D341Med (cell line): ENCODE results near the gene CCL23.
"Not testable (repeated sequence)": the region's sequence is repeated elsewhere in the genome, so short reads cannot be mapped to it uniquely, and the experiment has no call there.

Source experiments
- DNase-seq: peaks from one replicate; pipeline ENCODE4 v3.0.0; 2012; ENCODE audit warnings: low spot score

Gene CCL23

DNA sequence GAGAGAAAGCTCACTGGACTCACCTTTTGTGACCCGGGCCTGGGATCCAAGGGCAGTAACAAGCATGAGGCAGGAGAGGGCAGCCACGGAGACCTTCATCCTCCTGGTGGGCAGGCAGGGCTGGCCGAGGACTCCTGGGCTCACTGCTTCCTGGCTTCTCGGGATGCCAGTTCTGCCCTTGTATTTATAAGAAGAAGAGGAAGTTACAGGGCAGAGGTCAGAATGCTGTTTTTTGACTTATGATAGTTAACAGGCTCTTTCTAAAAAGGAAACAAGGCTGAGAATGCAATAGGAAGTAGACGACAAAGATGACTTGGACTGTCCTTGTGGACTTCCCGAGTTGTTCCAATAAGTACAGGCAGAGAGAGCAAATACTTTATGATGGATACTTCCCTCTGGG, at the start of gene CCL23:
Gene CCL23, minus strand, starts transcription at position 174 of the 400 bp plus-strand sequence. Its CDS starts 75 bp downstream, at position 99.
- DNase-seq = no peak

- DNase-seq = no peak
Measured at GRCh38 chr17:36066365-36066985, 48.7 kb upstream of the CCL23 start.

- DNase-seq = no peak
Measured at GRCh38 chr17:36063786-36064541, 46.2 kb upstream of the CCL23 start, which contains the start of gene CCL18. TSS of gene CCL18 (plus strand) at chr17:36064272. CDS start at chr17:36064343, 71 bp downstream.

DNA sequence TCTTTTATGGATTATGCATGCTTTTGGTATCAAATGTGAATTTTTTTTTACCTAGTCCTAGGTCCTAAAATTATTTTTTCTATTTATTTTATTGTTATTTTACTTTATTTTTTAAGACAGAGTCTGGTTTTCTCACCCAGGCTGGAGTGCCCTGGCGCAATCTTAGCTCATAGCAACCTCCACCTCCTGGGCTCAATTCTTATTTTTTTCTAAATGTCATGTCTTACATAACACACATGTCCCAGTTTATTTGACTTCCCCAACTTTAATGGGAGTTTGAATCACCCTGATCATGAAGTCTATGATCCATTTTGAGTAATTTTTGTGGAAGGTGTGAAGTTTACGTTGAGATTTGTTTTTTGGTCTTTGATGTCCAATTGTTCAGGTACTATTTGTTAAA, 43.0 kb upstream of the CCL23 start:
- no peak for DNase-seq

- DNase-seq = no peak
Measured at GRCh38 chr17:36059406-36059805, 41.6 kb upstream of the CCL23 start.

GRCh38 chr17:36057911-36058310, 40.1 kb upstream of the CCL23 start:
- no peak for DNase-seq

DNA sequence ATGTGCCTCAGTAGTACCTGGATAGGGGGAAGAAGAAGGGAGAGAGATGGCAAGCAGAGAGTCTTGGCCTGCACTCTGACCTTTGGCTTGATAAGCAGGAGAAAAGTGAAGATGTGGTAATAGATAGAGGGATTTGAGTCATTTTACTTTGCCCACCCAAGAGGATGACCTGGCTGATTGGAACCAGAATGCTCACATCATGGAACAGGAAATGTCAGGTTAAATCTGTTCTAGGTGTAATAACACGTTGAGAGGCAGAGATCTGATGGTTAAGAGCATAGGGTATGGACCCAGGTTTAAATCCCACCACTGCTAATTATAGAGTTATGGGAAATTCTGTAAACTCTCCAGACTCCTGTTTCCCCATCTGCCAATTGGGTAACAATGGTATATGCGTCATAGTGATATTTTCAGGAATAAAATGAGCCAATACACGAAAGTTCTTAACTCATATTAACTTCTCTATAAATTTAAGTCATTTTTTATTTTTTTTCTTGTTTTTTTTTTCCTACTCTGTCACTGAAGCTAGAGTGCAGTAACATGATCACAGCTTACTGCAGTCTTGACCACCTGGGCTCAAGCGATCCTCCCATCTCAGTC, 38.2 kb upstream of the CCL23 start:
- DNase-seq = no peak

DNA sequence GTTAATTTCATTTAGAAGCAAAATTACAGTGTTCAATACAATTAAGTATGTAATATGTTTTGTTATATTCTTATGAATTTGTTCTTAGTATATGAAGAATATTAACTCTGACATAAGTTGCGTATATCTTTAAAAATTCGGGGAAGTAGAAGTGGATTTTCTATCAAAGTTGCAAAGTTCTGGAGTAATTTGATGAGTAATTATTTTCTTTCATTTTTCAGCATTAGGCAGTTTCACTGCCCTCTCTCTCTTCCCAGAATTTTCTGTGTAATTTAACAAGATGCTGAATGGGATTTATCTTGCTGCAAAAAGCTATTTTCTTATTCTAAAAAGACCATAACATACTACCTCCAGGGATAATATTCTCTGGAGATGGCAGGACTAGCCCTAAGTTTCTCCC, 37.4 kb upstream of the CCL23 start:
- DNase-seq = no peak

GRCh38 chr17:36049643-36050042, 31.9 kb upstream of the CCL23 start:
- no peak for DNase-seq

- no peak for DNase-seq
Measured at GRCh38 chr17:36048066-36048465, 30.3 kb upstream of the CCL23 start.

GRCh38 chr17:36036235-36036634, 18.5 kb upstream of the CCL23 start:
- no peak for DNase-seq

DNA sequence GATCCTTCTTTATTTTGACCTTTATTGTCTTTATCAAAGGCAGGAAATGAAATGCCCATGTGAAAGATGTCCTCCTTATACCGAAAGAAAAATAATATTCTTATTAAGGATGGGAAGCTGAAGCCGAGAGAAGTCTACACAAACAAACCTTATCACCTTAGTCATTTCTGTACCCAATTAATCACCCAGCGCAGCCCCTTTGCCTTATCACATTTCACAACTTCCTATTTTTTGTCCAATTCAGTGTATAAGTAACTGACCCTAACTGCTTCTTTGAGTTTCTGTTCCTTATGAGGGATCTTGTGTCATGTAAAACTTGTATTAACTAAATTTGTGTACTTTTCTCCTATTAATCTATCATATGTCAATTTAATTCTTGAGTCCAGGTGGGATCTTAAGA, 16.4 kb upstream of the CCL23 start:
- DNase-seq = no peak

DNA sequence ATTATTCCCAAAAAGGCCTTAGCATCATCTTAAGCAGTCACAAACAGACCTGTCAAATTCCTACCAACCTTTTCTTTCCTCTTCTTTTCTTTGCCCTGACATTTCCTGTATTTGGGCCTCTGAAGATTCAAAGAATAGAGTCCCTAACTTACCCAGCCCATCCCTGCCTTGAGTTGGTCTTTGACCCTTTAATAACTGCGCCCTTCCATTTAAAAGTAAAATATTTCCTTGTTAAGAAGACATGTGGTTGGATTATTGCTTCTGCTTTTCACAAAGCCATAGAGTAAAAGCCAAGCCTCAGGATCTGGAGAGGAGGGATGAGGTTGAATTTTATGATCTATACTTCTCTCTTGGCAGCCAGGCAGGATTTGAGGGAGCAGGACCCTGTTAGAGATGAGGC, 13.2 kb upstream of the CCL23 start:
- DNase-seq = no peak

GRCh38 chr17:36027761-36028160, 10.0 kb upstream of the CCL23 start:
- DNase-seq = no peak

- DNase-seq = no peak
Measured at GRCh38 chr17:36024106-36024869, 6.5 kb upstream of the CCL23 start.

DNA sequence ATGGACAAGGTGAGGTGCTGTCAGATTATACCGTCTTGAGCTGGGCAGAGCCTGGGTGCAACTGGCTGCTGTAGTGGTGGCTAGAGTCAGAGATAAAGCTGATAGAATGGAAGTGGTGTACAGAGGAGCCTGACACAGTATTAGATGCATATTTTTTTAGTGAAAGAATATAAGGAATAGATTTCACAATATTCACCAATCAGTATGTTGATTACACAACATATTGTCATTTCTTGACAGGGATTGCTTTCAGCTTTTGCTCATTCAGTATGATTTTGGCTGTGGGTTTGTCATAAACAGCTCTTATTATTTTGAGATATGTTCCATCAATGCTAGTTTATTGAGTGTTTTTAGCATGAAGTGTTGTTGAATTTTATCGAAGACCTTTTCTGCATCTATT, 1.7 kb upstream of the CCL23 start:
- DNase-seq = no peak

GRCh38 chr17:36016555-36016954, 1.2 kb downstream of the CCL23 start:
- DNase-seq = no peak

DNA sequence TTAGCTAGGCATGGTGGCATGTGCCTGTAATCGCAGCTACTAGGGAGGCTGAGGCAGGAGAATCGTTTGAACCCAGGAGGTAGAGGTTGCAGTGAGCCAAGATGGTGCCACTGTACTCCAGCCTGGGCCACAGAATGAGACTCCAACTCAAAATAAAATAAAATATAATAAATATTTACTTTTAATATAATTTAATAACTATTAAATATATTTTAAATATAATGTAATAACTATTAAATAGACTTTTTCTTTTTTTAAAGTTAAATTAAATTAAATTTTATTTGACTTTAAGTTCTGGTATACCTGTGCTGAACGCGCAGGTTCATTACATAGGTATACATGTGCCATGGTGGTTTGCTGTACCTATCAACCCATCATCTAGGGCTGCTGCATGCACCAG, 1.9 kb downstream of the CCL23 start:
- not testable (repeated sequence) for DNase-seq

DNA sequence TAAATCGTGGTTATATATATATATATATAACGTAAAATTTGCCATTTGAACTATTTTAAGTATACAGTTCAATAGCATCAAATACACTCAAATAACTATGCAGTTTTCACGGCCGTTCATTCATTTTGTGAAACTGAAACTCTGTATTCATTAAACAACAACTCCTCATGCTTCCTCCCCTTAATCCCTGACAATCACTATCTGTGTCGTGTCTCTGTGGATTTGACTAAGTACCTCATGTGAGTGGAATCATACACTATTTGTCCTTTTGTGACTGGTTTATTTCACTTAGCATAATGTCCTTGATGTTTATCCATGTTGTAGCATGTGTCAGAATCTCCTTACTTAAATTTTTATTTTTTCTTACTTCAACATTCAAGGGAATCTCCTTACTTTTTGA, 2.8 kb downstream of the CCL23 start:
- no peak for DNase-seq

GRCh38 chr17:36011201-36011600, 6.6 kb downstream of the CCL23 start:
- DNase-seq = no peak

- DNase-seq = no peak
Measured at GRCh38 chr17:36008998-36009665, 8.6 kb downstream of the CCL23 start.

- DNase-seq = no peak
Measured at GRCh38 chr17:36004594-36005108, 13.1 kb downstream of the CCL23 start.
